Left renal pelvis (tissue), 4 donors: ENCODE measurements around the gene TARS3. TPM values are rescaled to one million over a fixed set of nuclear protein-coding genes. Genes with fewer than 3 reads are reported as not detected.

ENCODE experiments used
- DNase-seq, 4 donors: peaks; one replicate each; pipeline ENCODE4 v3.0.0-alpha.2; 2013; ENCODE audit warnings: low read depth in 4 of 4, low spot score in 3 of 4
- polyA plus RNA-seq, 4 donors: library from polyadenylated mRNA; unstranded; fragments of 120-200 nt; gene quantifications; one replicate each; pipeline ENCODE4 v1.2.1, GENCODE V29; 2013; ENCODE audit not compliant: insufficient read length in 4 of 4

TARS3 gene
- polyA plus RNA-seq, 4 donors = 16.3 to 23.0 (median 21.6) TPM

GRCh38 chr15:101702077-101702476 lies 22.2 kb downstream of the TARS3 start:
- no peak for DNase-seq

- DNase-seq = no peak
Observed at GRCh38 chr15:101698314-101698713, 26.0 kb downstream of the TARS3 start.

- no peak for DNase-seq
Observed at GRCh38 chr15:101697488-101697887, 26.8 kb downstream of the TARS3 start.

GRCh38 chr15:101696829-101697228 lies 27.4 kb downstream of the TARS3 start:
- DNase-seq = no peak

- no peak for DNase-seq
Observed at GRCh38 chr15:101694261-101694660, 30.0 kb downstream of the TARS3 start.

GRCh38 chr15:101692801-101693598 lies 31.3 kb downstream of the TARS3 start:
- DNase-seq = no peak

GRCh38 chr15:101689901-101690300 lies 34.4 kb downstream of the TARS3 start:
- no peak for DNase-seq

- no peak for DNase-seq
Observed at GRCh38 chr15:101686718-101687117, 37.6 kb downstream of the TARS3 start.

GRCh38 chr15:101684877-101685276 lies 39.4 kb downstream of the TARS3 start:
- DNase-seq = no peak

- DNase-seq = no peak
Observed at GRCh38 chr15:101684384-101684783, 39.9 kb downstream of the TARS3 start.

- no peak for DNase-seq
Observed at GRCh38 chr15:101679806-101680205, 44.5 kb downstream of the TARS3 start.

GRCh38 chr15:101676921-101677329 lies 47.3 kb downstream of the TARS3 start:
- no peak for DNase-seq

GRCh38 chr15:101675796-101676582 lies 48.3 kb downstream of the TARS3 start:
- DNase-seq = no peak

- DNase-seq = no peak
Observed at GRCh38 chr15:101675015-101675414, 49.3 kb downstream of the TARS3 start.

GRCh38 chr15:101672298-101672697 lies 52.0 kb downstream of the TARS3 start:
- no peak for DNase-seq

GRCh38 chr15:101669744-101670143 lies 54.5 kb downstream of the TARS3 start:
- DNase-seq = no peak

GRCh38 chr15:101667881-101668280 lies 56.4 kb downstream of the TARS3 start:
- DNase-seq = no peak

- no peak for DNase-seq
Observed at GRCh38 chr15:101664303-101664913, 59.9 kb downstream of the TARS3 start.

GRCh38 chr15:101662203-101662602 lies 62.1 kb downstream of the TARS3 start:
- DNase-seq = no peak

- no peak for DNase-seq
Observed at GRCh38 chr15:101660005-101660404, 64.3 kb downstream of the TARS3 start.

- no peak for DNase-seq
Observed at GRCh38 chr15:101657968-101658784, 66.1 kb downstream of the TARS3 start.
